K562 (cell line): Measurements from ENCODE around the gene CCDC117. TPM values are rescaled to one million over a fixed set of nuclear protein-coding genes. Genes with fewer than 3 reads are reported as not detected.

ENCODE experiments used
- CBX3 ChIP-seq, 2 experiments: IDR thresholded peaks; 1 replicate in 1 of 2; 2 replicates in 1 of 2; pipeline ENCODE4 v1.6.1; 2012; ENCODE audit warnings: inconsistent platforms in 2 of 2, low read length in 2 of 2, borderline replicate concordance in 1 of 2, control low read depth in 1 of 2
- CXXC5 ChIP-seq: fragments of 250-450 bp; sonication (Bioruptor Pico); IDR thresholded peaks from 2 replicates; pipeline ENCODE4 v1.8.0; 2022; ENCODE audit warnings: inconsistent platforms, mild to moderate bottlenecking, moderate library complexity
- ELF2 ChIP-seq: fragments of 250-450 bp; sonication (Bioruptor Pico); IDR thresholded peaks from 2 replicates; pipeline ENCODE4 v1.5.0; 2021; ENCODE audit warnings: mild to moderate bottlenecking
- GMEB1 ChIP-seq: fragments of 250-450 bp; sonication (Bioruptor Pico); IDR thresholded peaks from 2 replicates; pipeline ENCODE4 v1.4.0; 2020; ENCODE audit warnings: mild to moderate bottlenecking
- HINFP ChIP-seq: fragments of 450-650 bp; conservative IDR thresholded peaks from 2 replicates; pipeline ENCODE4 v1.6.1; 2016; ENCODE audit warnings: missing genetic modification characterization, low read depth, mild to moderate bottlenecking, control low read depth, missing compliant biosample characterization
- L3MBTL2 ChIP-seq: fragments of 450-650 bp; IDR thresholded peaks from 2 replicates; pipeline ENCODE4 v1.6.1; 2016; ENCODE audit warnings: mild to moderate bottlenecking, moderate library complexity
- MBD2 ChIP-seq: sonication (generic); IDR thresholded peaks from 2 replicates; pipeline ENCODE4 v1.6.1; 2016; ENCODE audit warnings: low read depth, borderline replicate concordance
- NR2C1 ChIP-seq, 2 experiments: fragments of 450-650 bp; IDR thresholded peaks; 2 replicates each; pipeline ENCODE4 v1.6.1; 2017; ENCODE audit warnings: mild to moderate bottlenecking in 2 of 2, antibody characterized with exemption in 1 of 2, inconsistent platforms in 1 of 2, missing compliant biosample characterization in 1 of 2, missing genetic modification characterization in 1 of 2
- PHB2 ChIP-seq: fragments of 450-650 bp; IDR thresholded peaks from 2 replicates; pipeline ENCODE4 v1.6.1; 2017; ENCODE audit warnings: low read depth
- PHTF2 ChIP-seq: fragments of 250-450 bp; sonication (Bioruptor Pico); IDR thresholded peaks from 2 replicates; pipeline ENCODE4 v1.5.0; 2021; ENCODE audit warnings: mild to moderate bottlenecking
- PPARD ChIP-seq: fragments of 250-450 bp; sonication (Bioruptor Pico); IDR thresholded peaks from 2 replicates; pipeline ENCODE4 v1.8.0; 2022; ENCODE audit warnings: inconsistent platforms, mild to moderate bottlenecking, moderate library complexity
- PURB ChIP-seq: sonication (generic); formaldehyde crosslinking; IDR thresholded peaks from 2 replicates; pipeline ENCODE4 v1.9.0; 2021; ENCODE audit warnings: low read depth, mild to moderate bottlenecking, missing genetic modification reagents
- RBM15 ChIP-seq: fragments of 200-400 bp; formaldehyde crosslinking; IDR thresholded peaks from 2 replicates; pipeline ENCODE4 v1.6.1; 2018; ENCODE audit warnings: mild to moderate bottlenecking, low read length, moderate library complexity; ENCODE audit not compliant: insufficient read depth
- RHOXF2B ChIP-seq: fragments of 250-450 bp; sonication (Bioruptor Pico); conservative IDR thresholded peaks from 2 replicates; pipeline ENCODE4 v1.5.1; 2021
- SMARCC2 ChIP-seq: fragments of 450-650 bp; IDR thresholded peaks from 2 replicates; pipeline ENCODE4 v1.6.1; 2017; ENCODE audit warnings: antibody characterized with exemption, moderate library complexity, mild to moderate bottlenecking, low read depth
- TCF15 ChIP-seq: fragments of 250-450 bp; sonication (Bioruptor Pico); IDR thresholded peaks from 2 replicates; pipeline ENCODE4 v1.8.0; 2022; ENCODE audit warnings: moderate library complexity, mild to moderate bottlenecking, inconsistent platforms
- YBX1 ChIP-seq: fragments of 450-650 bp; IDR thresholded peaks from 2 replicates; pipeline ENCODE4 v1.7.1; 2016; ENCODE audit warnings: mild to moderate bottlenecking
- ZC3H4 ChIP-seq: sonication (generic); formaldehyde crosslinking; IDR thresholded peaks from 2 replicates; pipeline ENCODE4 v1.9.0; 2021; ENCODE audit warnings: missing genetic modification reagents, borderline replicate concordance
- ZNF174 ChIP-seq: fragments of 250-450 bp; sonication (Bioruptor Pico); IDR thresholded peaks from 2 replicates; pipeline ENCODE4 v1.4.0; 2020; ENCODE audit warnings: mild to moderate bottlenecking
- ZNF324 ChIP-seq: fragments of 250-450 bp; sonication (Bioruptor Pico); IDR thresholded peaks from 2 replicates; pipeline ENCODE4 v1.4.0; 2020; ENCODE audit warnings: mild to moderate bottlenecking
- polyA plus RNA-seq, 8 experiments: library from polyadenylated mRNA; depleted of rRNA in 4 of 8; stranded (reverse) in 5 of 8; unstranded in 3 of 8; fragments of >200 nt; fragmentation: Nextera tagmentation in 2 of 8; fragmentation: Illumina TruSeq in 1 of 8; extraction: Ambion mirVana in 2 of 8; extraction: Trizol in 1 of 8; gene quantifications; 2 replicates each; pipeline versions ENCODE4 v1.2.1 to v1.2.3, GENCODE V29; 2011 to 2014; ENCODE audit warnings: inconsistent platforms in 1 of 8, missing spikeins in 1 of 8
- total RNA-seq, 7 experiments: library from RNA; depleted of rRNA in 6 of 7; stranded (reverse); fragments of >200 nt in 6 of 7; fragmentation: Illumina TruSeq in 2 of 7; extraction: Trizol in 2 of 7; gene quantifications; 2 replicates each; pipeline versions ENCODE4 v1.2.1 to v1.2.3, GENCODE V29; 2011 to 2021; ENCODE audit warnings: low replicate concordance in 1 of 7
- TF ChIP-seq, protein P1 (sequence below): fragments of 250-450 bp; sonication (Bioruptor Pico); IDR thresholded peaks from 2 replicates; pipeline ENCODE4 v1.5.0; 2021; ENCODE audit warnings: mild to moderate bottlenecking, moderate library complexity

Gene CCDC117
- total and polyA plus RNA-seq, 9 of the 15 experiments (the other 6 are each of a cell fraction or from before 2014, with no cell fraction given): 5.7 to 23.3 (median 15.8) TPM

- TF ChIP-seq PHTF2 (CRISPR knock-in tag) (no peak), ZNF174 (no peak), PURB (CRISPR knock-in tag) (no peak), ZC3H4 (CRISPR knock-in tag) (no peak), CXXC5 (CRISPR knock-in tag) (peak; percentile 66), CBX3 (IDR thresholded peaks at IDR 0.05; ENCODE audit: borderline replicate concordance in 1 of 2, low read length in 2 of 2) (no peak), ELF2 (CRISPR knock-in tag) (peak; percentile 95), PPARD (CRISPR knock-in tag) (no peak), RBM15 (no peak), ZNF324 (CRISPR knock-in tag) (no peak), PHB2 (no peak), RHOXF2B (no peak), TCF15 (no peak), YBX1 (no peak), NR2C1 (IDR thresholded peaks at IDR 0.05) (no peak; the same call in none of the 2 replicates), NR2C1 (tag; IDR thresholded peaks at IDR 0.05) (peak; percentile 81; the same call in 1 of the 2 replicates), L3MBTL2 (peak; percentile 62), HINFP (tag) (no peak), SMARCC2 (no peak), GMEB1 (peak; percentile 46; the same call in 1 of the 2 replicates), MBD2 (peak; percentile 73)
- TF ChIP-seq, protein P1, sequence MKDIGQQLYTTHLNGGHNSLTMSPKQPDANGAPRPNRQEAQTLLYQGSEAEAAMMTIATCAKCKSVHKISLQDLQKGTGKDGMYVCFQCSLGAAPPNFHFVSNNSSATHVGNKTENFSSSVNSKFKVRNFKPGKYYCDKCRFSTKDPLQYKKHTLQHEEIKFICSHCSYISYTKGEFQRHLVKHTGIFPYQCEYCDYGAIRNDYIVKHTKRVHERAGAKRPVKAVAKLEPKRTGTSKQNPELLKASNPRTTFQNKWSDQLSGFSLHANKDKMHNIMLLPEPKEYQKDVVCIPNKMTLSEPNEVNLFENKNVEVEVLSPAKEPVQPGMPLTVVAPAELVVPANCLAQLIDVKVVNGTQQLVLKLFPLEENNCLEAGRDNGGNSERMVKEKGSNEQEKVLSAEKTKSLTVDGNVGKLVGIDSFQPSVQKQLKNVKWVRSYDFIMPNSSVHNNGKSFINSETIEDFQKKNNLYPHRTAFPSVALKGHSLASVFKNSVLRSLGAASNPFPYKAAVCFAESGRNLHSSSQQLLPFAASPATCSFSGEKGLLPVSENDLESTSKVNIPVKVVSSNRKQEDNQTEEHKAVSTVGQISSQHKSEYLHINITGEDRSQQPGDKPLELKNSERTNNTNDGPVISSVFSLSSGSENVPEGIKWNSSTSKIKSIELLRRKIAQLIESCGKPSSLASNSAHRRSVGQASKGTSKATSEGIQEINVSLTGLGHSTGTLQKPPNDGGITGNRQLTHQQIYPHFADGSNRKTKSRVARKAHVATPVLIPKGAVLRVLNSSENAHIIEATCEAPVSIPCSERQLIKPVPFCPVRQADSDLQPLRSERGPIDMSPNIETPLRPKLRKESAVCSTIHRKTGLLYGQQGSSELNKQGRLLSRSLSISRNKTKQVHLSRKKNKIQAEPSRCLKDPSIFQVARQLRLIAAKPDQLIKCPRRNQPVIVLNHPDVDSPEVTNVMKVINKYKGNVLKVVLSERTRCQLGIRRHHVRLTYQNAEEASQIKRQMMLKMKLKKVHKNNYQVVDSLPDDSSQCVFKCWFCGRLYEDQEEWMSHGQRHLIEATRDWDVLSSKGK (CRISPR knock-in tag): no peak
Observed at GRCh38 chr22:28772633-28773460, at the start of gene CCDC117 (continued).
